ENCODE measurements around the gene CHD3.

GRCh38 chr17:7840875-7841274 lies 47.7 kb upstream of the CHD3 start:
- TF ChIP-seq ZNF274 (IDR thresholded peaks at IDR 0.05; ENCODE audit: low read depth, low read length) = no peak
- no peak for TF ChIP-seq SUZ12 (IDR thresholded peaks at IDR 0.05; ENCODE audit: extremely low read depth, insufficient read depth, insufficient read length)

All from NT2/D1 (cell line).